HEK293T (cell line): ENCODE results near the gene SCUBE1.

Source experiments
- ARNT ChIP-seq: fragments of 450-650 bp; IDR thresholded peaks from 2 replicates; pipeline ENCODE4 v1.6.1; 2017; ENCODE audit warnings: mild to moderate bottlenecking
- BHLHE40 ChIP-seq: fragments of 450-650 bp; IDR thresholded peaks from 2 replicates; pipeline ENCODE4 v1.6.1; 2016; ENCODE audit warnings: mild to moderate bottlenecking, moderate library complexity, borderline replicate concordance
- ELF4 ChIP-seq: fragments of 450-650 bp; IDR thresholded peaks from 2 replicates; pipeline ENCODE4 v1.6.1; 2017; ENCODE audit warnings: antibody characterized with exemption
- FOXA1 ChIP-seq: fragments of 450-650 bp; IDR thresholded peaks from 2 replicates; pipeline ENCODE4 v1.6.1; 2016; ENCODE audit warnings: mild to moderate bottlenecking
- FOXM1 ChIP-seq: fragments of 450-650 bp; IDR thresholded peaks from 2 replicates; pipeline ENCODE4 v1.6.1; 2017; ENCODE audit warnings: mild to moderate bottlenecking, borderline replicate concordance
- HDGF ChIP-seq: fragments of 450-650 bp; IDR thresholded peaks from 2 replicates; pipeline ENCODE4 v1.6.1; 2017; ENCODE audit warnings: antibody characterized with exemption, borderline replicate concordance
- L3MBTL2 ChIP-seq: fragments of 450-650 bp; conservative IDR thresholded peaks from 2 replicates; pipeline ENCODE4 v1.6.1; 2016; ENCODE audit warnings: mild to moderate bottlenecking
- LEF1 ChIP-seq: fragments of 450-650 bp; IDR thresholded peaks from 2 replicates; pipeline ENCODE4 v1.6.1; 2017; ENCODE audit warnings: mild to moderate bottlenecking, borderline replicate concordance
- NFRKB ChIP-seq: fragments of 450-650 bp; IDR thresholded peaks from 2 replicates; pipeline ENCODE4 v1.6.1; 2016; ENCODE audit warnings: mild to moderate bottlenecking, moderate library complexity
- SP1 ChIP-seq: fragments of 450-650 bp; IDR thresholded peaks from 2 replicates; pipeline ENCODE4 v1.6.1; 2017
- SUZ12 ChIP-seq: fragments of 450-650 bp; IDR thresholded peaks from 2 replicates; pipeline ENCODE4 v1.6.1; 2016; ENCODE audit warnings: mild to moderate bottlenecking
- TARDBP ChIP-seq: fragments of 450-650 bp; IDR thresholded peaks from 2 replicates; pipeline ENCODE4 v1.6.1; 2016
- ZNF384 ChIP-seq: fragments of 450-650 bp; IDR thresholded peaks from 2 replicates; pipeline ENCODE4 v1.6.1; 2016

DNA sequence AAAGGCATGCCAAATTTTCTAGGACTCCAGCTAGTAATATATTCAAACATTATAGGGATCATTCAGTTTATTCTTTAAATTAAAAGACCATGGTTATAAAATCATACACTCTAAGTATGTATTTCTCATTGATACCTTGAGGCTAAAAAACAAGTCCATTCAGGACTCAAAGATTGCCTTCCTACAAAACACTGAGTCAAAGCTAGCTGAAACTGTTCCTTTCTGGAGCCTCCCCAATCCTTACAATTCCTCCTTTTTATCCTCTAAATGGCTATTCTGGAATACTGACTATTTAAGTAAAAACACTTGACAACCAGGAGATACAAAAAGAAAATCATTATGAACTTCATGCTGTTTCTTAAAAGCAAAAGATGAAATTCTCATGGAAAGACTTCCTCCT, 151.3 kb downstream of the SCUBE1 start:
- TF ChIP-seq FOXM1 (no peak), NFRKB (no peak), ARNT (no peak), SP1 (no peak), ELF4 (no peak), ZNF384 (no peak), BHLHE40 (no peak), TARDBP (no peak), LEF1 (no peak), L3MBTL2 (no peak), HDGF (no peak), FOXA1 (no peak), SUZ12 (no peak)
